DND-41 (cell line): ENCODE data around the gene TGFB3.

Experiments used
- ATAC-seq: fragments of 200-7000 bp; cut with Tn5 transposase; 3 replicates; pipeline ENCODE4 v1.9.1; 2021; ENCODE audit warnings: low read depth; ENCODE audit not compliant: insufficient read depth
- DNase-seq: peaks from one replicate; pipeline ENCODE4 v3.0.0-alpha.2; 2020
- H2AFZ ChIP-seq: 2 replicates; pipeline ENCODE4 v1.6.0; 2012; ENCODE audit warnings: low read depth, low read length
- H3K27ac ChIP-seq: 2 replicates; pipeline ENCODE4 v1.5.1; 2012; ENCODE audit warnings: low read length, inconsistent platforms
- H3K27me3 ChIP-seq: fragments of 200-600 bp; sonication (generic); 2 replicates; pipeline ENCODE4 v1.6.0; 2012; ENCODE audit warnings: low read length, mild to moderate bottlenecking, inconsistent platforms; ENCODE audit not compliant: insufficient read depth, poor library complexity
- H3K36me3 ChIP-seq: 2 replicates; pipeline ENCODE4 v1.5.1; 2012; ENCODE audit warnings: low read length, inconsistent platforms; ENCODE audit not compliant: insufficient read depth
- H3K4me1 ChIP-seq: 2 replicates; pipeline ENCODE4 v1.5.1; 2012; ENCODE audit warnings: mild to moderate bottlenecking, low read length; ENCODE audit not compliant: insufficient read depth
- H3K4me2 ChIP-seq: 2 replicates; pipeline ENCODE4 v1.6.0; 2012; ENCODE audit warnings: mild to moderate bottlenecking, moderate library complexity, low read length, inconsistent platforms; ENCODE audit not compliant: insufficient read depth
- H3K4me3 ChIP-seq, 2 experiments: fragments of 200-600 bp in 1 of 2; shearing (Covaris generic) in 1 of 2; 2 replicates each; pipeline ENCODE4 v1.5.1; 2012 to 2016; ENCODE audit warnings: inconsistent platforms in 2 of 2, low read length in 2 of 2, mild to moderate bottlenecking in 2 of 2, low read depth in 1 of 2, moderate library complexity in 1 of 2
- H3K79me2 ChIP-seq: 2 replicates; pipeline ENCODE4 v1.6.0; 2012; ENCODE audit warnings: low read length, inconsistent platforms; ENCODE audit not compliant: insufficient read depth
- H3K9ac ChIP-seq: 2 replicates; pipeline ENCODE4 v1.6.0; 2012; ENCODE audit warnings: low read depth, mild to moderate bottlenecking, inconsistent platforms, low read length, moderate library complexity
- H3K9me3 ChIP-seq: 2 replicates; pipeline ENCODE4 v1.5.1; 2012; ENCODE audit warnings: low read length, moderate library complexity, mild to moderate bottlenecking, inconsistent platforms; ENCODE audit not compliant: insufficient read depth, severe bottlenecking
- H4K20me1 ChIP-seq: 2 replicates; pipeline ENCODE4 v1.6.0; 2012; ENCODE audit warnings: low read length; ENCODE audit not compliant: insufficient read depth
- CTCF ChIP-seq: IDR thresholded peaks from 2 replicates; pipeline ENCODE4 v1.5.1; 2012; ENCODE audit warnings: borderline replicate concordance, low read length, moderate library complexity, mild to moderate bottlenecking; ENCODE audit not compliant: poor library complexity, severe bottlenecking; ENCODE audit errors: extremely low read depth
- EZH2 ChIP-seq: IDR thresholded peaks from 3 replicates; pipeline ENCODE4 v1.6.1; 2012; ENCODE audit warnings: borderline replicate concordance, low read depth, mild to moderate bottlenecking, moderate library complexity, low read length, inconsistent platforms; ENCODE audit not compliant: severe bottlenecking

The TGFB3 gene

GRCh38 chr14:75944607-75945241, 37.1 kb downstream of the TGFB3 start:
- no peaks in the 10 kb centered on the region for H3K4me1 ChIP-seq
- no peak overlapping the region for H3K27ac ChIP-seq
- peaks cover 3% of the 10 kb centered on the region; the same call in 1 of the 2 replicates for H3K36me3 ChIP-seq
- H2AFZ ChIP-seq = no peak overlapping the region
- TF ChIP-seq CTCF (no peak), EZH2 (no peak)
- ATAC-seq (no peak), DNase-seq (no peak)
- no peak overlapping the region for H3K4me2 ChIP-seq
- H3K27me3 ChIP-seq = no peaks in the 10 kb centered on the region
- H4K20me1 ChIP-seq = no peaks in the 10 kb centered on the region
- no peaks in the 10 kb centered on the region for H3K79me2 ChIP-seq
- no peaks in the 10 kb centered on the region for H3K9me3 ChIP-seq
- no peak overlapping the region for H3K4me3 ChIP-seq
- H3K9ac ChIP-seq = no peak overlapping the region

- Histone ChIP-seq H3K79me2 (no peaks in the 10 kb centered on the region), H2AFZ (no peak overlapping the region), H3K4me1 (no peaks in the 10 kb centered on the region), H3K9me3 (no peaks in the 10 kb centered on the region), H3K27ac (no peak overlapping the region), H4K20me1 (no peaks in the 10 kb centered on the region), H3K36me3 (peaks cover 3% of the 10 kb centered on the region; the same call in 1 of the 2 replicates), H3K4me2 (no peak overlapping the region), H3K4me3 (no peak overlapping the region), H3K9ac (no peak overlapping the region), H3K27me3 (no peaks in the 10 kb centered on the region)
- ATAC-seq = no peak
- no peak for TF ChIP-seq CTCF
- TF ChIP-seq EZH2 = no peak
- no peak for DNase-seq
Measured at GRCh38 chr14:75941030-75941429, 40.8 kb downstream of the TGFB3 start.

GRCh38 chr14:75939200-75939599, 42.6 kb downstream of the TGFB3 start:
- H3K36me3 ChIP-seq = peaks cover 3% of the 10 kb centered on the region; the same call in 1 of the 2 replicates
- no peaks in the 10 kb centered on the region for H3K9me3 ChIP-seq
- ATAC-seq (no peak), DNase-seq (no peak)
- no peaks in the 10 kb centered on the region for H4K20me1 ChIP-seq
- H3K9ac ChIP-seq = no peak overlapping the region
- H3K79me2 ChIP-seq = no peaks in the 10 kb centered on the region
- TF ChIP-seq EZH2 (no peak), CTCF (no peak)
- H3K27ac ChIP-seq = no peak overlapping the region
- no peak overlapping the region for H2AFZ ChIP-seq
- no peaks in the 10 kb centered on the region for H3K27me3 ChIP-seq
- no peaks in the 10 kb centered on the region for H3K4me1 ChIP-seq
- H3K4me2 ChIP-seq = no peak overlapping the region
- no peak overlapping the region for H3K4me3 ChIP-seq
